Measurements from ENCODE around the gene GABARAP.

GABARAP gene

DNA sequence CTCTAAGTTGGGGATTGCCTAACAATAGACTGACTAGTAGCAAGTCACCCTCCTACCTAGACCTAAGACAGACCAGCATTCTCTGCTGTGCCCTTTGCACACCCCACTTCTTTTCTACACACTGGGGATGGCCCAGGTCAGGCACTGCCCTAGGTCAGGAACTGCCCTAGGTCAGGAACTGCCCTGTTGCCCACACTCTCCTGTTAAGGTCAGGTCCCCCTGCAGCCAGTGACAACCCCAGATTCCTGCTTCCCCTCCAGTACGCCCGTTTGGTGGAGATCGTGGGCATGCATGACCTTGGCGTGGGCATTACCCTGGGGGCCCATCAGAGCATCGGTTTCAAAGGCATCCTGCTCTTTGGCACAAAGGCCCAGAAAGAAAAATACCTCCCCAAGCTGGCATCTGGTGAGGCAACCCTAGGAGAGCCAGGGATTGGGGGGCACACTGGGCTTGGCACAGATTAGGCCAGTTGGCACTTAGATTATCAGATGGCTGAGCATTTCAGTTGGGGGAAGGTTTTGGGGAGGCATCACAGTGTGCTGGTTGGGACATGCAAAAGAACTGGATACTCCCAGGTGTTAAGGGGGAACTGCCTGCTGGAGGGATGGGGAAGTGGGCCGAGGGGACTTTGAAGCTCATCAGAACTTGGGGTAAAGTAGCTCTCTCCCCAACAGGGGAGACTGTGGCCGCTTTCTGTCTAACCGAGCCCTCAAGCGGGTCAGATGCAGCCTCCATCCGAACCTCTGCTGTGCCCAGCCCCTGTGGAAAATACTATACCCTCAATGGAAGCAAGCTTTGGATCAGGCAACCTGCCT, 20.8 kb downstream of the GABARAP start:
- no peak for DNase-seq

DNA sequence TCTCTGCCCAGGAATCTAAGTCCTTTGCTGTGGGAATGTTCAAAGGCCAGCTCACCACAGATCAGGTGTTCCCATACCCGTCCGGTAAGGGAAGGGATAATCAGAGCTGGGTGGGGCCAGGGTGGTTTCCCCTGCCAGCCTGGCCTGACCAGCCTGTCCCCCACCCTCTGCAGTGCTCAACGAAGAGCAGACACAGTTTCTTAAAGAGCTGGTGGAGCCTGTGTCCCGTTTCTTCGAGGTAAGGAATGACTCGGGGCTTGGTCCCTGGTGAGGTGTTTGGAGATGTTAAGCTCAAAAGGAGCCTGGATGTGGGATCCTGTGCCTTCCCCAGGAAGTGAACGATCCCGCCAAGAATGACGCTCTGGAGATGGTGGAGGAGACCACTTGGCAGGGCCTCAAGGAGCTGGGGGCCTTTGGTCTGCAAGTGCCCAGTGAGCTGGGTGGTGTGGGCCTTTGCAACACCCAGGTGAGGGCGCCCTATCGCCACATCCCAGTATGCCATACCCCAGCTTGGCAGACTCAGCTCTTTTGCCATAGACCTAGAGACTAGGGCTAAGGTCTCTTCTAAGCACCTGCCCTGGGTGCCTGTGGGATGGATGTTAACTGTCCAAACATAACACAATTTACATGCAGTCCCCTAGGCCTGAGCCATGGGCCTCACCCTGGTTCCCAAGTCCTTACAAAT, 21.5 kb downstream of the GABARAP start:
- peak; percentile 50 for DNase-seq

DNA sequence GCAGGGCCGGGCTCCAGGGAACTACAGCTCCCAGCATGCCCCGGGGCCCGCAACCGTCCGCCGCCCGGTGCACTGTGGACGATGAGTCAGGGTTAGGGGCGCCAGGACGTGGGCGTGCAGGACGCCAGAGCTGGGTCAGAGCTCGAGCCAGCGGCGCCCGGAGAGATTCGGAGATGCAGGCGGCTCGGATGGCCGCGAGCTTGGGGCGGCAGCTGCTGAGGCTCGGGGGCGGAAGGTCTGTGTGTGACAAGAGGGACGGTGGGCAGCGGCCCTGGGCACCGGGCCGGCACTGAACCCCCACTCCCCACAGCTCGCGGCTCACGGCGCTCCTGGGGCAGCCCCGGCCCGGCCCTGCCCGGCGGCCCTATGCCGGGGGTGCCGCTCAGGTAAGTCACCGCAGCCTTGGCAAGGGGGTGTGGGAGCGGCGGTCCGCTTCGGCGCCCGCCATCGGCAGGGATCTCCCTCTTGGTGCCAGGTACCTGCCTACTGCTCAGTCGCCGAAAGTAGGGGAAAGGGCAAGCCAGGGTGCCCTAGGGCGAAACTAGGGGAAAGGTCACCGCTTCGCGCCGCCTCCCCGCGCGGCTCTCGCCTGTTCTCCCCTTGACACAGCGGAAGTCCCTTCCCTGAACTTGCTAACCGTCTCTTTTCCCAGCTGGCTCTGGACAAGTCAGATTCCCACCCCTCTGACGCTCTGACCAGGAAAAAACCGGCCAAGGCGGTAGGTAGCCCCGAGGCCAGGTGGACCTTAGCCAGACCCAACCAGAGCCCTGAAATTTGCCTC, 22.2 kb downstream of the GABARAP start, which contains the start of the genes ACADVL and DLG4:
Gene ACADVL (plus strand): TSS at position 127 of the 781 bp plus-strand sequence. CDS start 47 bp downstream, at position 174.
Gene DLG4 (minus strand): TSS at position 25 of the 781 bp plus-strand sequence.
- DNase-seq, result peak; percentile 80

DNA sequence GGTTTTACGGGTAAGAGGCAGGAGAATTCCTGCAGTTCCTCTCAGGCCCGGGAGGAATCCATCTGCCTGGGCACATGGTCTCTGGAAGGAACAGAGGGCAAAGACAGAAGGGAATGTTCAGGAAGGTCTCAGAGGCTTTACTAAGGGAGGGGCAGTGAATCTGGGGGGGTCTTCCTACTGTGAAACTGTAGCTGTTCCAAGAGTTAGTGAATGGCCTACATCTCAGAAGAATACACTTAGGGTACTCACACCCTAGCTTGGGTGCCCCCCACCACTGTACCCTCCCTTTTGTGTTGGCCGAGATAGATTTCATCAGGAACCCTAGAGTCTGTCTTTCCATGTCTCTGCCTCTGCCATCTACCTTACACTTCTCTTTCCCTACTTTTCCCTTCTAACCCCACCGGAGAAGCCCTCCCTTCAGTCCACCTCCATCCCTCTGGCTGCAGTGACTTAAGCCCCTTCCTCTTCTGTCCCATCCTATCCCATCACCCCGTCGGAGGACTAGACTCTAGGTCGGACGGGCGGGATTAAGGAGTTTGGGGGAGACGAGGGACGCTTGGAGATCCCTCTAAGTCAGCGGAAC, 22.9 kb downstream of the GABARAP start:
- DNase-seq, result no peak

DNA sequence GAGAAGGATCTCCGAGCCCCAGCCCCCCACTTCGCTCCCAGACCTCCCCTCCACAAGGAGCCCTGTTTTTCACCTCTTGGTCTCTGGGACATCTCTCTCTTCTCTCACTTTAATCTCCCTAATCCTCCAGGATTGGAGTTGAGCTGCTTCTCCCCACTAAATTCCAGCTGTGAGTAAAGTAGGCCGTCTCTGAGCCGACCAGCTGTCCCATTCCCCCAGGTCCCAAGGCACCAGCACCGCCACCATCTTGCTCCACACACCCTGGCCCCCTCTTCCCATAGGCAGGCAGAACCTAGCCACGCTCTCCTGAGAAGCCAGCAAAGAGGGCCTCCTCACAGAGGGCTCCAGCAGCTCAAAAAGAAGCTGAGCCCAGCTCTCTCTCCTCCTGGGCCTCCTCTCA, 23.5 kb downstream of the GABARAP start:
- DNase-seq, result no peak

DNA sequence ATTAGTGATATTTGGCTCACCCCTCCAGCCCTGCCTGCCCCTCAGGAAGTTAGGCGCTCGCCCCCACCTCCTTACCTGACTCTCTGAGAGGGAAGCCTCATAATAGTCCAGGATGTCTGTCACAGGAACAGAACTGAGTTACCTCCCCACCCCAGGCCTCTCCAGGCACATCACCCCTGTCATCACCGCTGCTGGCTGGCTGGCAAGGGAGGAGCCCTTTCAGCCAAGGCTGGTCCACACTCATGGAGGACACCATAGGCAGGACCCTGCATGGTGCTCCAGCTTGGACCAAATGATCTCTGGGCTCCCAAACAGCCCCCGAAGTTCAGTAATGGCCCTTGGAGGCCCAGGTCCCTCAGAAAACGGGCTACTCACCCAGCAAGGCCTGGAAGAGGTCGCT, 24.1 kb downstream of the GABARAP start:
- DNase-seq, result no peak

DNA sequence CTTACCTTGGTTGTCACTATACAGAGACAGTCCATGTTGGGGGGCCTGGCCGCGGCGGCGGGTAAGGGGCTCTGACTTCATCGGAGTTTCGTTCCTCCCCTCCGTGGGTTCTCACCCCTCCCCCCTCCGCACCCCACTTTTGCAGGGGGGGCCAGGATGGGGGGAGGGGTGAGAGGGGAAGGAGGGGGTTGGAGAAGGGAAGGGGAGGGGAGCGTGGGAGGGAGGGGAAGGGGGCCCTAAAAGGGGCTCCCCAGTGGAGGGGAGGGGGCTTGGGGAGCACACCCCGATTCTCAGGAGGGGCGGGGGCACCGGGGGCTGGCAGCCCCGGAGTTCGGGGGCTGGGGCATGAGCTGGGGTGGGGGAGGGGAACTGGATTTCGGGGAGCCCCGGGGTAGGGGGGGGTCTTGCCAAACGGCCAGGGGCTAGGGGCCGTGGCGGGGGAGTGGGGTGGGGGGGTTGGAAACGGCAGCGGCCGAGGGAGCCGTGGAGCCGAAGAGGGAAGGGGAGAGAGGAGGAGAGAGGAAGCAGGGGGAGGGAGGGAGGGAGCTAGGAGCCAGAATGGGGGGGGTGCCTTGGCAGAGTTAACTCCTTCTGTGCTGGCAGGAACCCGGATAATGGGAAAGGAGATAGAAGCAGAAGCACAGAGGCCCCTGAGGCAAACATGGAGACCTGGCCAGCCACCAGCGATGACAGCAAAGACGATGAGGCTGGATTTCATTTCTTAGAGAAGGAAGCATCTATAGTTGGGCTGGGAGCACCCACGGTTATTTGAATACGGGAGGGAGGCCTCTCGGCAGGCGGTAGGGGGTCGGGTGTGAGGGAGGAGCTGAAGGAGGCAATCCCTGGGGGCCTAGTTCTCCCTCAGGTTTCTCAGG, 24.9 kb downstream of the GABARAP start:
- peak; percentile 57 for DNase-seq

DNA sequence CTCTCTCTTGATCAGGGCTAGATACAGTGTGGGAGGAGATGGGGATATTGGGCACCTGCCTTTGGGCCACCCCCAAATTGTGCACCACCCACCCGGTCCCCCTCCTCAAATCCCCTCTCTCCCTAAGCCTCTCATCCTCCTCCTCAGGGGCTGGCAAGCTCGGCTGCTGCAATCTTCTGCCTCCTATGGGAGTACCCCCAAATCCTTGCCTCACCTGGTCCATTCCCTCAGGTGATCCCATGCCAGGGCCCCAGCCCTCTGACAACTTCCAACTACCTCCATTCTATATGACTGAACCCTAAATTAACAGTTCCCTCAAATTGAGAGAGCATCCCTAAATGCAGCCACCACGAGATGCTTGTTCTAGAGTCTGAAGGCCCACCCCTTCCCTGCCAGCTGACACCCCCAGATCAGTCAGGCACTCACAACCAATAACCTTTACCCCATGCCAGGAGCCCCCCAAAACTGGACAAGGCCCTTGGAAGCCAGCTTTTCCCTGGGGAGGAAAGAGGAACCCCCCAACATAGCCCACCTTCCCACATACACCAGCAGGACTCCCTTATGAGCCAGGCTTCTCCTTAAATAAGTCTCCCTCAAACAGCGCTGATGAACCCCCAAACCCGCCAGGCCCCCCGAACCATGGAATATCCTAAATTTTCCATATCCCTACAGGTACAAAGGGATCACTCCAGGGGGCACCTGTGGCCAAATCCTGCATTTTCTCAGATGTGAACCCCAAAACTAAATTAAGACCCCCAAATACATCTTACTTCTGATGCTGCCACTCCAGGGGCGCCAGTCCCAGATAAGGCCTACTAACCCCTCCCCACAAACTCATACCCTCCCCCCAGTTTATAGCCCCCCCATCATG, 25.8 kb downstream of the GABARAP start:
- DNase-seq, result no peak

DNA sequence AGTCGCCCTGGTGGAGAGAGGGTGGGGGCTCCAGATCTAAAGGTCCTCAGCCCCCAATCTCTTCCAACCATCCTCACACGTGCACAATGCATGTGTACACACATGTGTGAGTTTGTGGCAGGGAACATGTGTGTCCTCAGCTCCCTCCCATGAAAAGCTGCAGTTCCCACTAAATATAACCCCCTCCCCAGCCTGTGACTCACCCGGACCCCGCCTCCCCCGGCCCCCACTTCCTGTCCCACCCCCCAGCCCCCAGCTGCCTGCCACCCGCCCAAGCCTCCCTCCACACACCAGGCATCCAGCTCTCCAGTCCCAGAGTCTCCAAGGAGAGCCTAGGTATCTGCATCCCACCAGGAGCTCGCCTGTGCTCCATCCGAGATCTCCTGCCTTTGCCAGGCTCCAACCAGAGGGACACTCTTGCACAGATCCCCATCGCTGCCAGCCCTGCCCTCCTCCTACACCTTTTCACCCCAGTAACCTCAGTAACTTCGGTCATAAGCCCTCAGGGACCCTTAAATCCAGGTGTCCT, 26.5 kb downstream of the GABARAP start:
- no peak for DNase-seq

DNA sequence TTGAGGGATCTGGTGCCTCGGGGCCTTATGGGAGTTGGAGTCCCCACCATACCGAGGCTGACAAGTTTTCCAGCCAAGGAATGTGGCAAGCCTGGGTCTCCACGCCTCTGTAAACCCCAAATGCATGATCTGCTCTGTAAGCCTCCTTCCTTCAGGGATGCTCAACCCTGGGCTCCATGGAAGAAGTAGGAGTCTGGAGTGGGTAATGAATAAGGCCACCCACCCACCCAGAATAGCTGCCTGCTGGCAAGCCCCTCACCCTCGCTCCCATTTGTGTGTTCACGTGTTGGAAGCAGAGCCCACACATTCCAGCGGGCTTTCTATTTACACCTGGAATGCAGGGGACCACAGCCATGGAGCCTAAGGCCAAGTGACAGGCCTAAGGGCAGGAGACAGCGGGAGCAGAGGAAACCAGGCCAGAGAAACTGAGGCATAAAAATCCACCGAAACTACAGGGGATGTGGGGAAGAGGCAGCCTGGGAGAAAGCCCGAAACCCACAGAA, 27.1 kb downstream of the GABARAP start:
- peak; percentile 89 for DNase-seq

DNA sequence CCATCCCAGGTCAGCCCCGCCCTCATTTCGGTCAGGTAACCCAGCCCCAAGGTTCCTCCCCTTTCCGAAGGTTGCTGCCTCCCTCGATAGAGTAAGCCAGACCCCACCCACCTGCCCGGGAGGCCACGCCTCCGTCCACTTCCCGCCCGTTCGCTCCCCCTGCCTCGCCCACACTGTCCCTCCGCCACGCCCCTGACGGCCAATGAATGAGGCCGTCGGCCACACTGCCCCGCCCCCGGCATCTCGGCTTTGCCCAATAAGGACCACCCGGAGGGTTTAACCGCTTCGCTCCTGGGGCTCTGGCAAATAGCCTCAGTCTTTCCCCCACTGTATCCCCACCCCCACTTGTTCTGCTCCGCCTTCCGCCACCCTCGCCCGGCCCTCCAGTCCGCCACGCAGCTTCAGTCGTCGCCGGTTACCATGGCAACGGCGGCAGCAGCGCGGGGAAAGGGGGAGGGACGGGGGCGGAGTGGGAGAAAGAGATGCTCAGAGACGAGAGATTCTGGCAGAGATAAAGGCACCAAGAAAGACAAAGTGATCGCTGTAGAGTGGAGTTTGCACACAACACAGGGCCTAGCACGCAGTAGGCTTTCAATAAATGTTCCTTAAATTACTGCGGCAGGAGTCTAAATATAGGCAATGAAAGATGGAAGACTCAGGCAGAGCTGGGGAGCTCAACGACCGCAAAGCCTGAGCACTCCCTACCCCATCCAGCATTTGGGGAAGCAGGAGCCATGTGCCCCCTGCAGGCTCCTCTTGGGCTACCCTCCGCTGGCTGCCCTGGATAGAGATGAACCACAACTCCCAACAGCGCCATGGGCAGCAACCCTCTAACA, 27.7 kb downstream of the GABARAP start:
- peak; percentile 91 for DNase-seq

DNA sequence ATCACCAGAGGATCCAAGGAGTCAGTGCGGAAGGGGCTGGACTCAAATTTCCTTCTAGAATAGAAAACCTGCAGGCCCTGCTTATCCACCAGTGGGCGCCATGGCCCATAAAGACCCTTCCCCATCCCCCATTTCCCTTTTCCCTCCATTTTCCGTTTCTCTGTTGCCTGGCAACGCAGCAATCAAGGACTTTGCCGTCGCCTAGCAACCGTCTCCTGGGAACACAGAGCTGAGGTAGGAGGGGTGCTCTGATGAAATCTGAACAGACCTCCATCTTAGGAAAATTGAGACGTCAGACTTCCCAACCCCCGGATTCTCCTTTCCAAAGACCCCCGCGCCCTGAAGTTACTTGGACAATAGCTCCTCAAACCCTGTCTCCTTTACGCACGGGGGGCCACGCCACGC, 28.4 kb downstream of the GABARAP start:
- peak; percentile 34 for DNase-seq

DNA sequence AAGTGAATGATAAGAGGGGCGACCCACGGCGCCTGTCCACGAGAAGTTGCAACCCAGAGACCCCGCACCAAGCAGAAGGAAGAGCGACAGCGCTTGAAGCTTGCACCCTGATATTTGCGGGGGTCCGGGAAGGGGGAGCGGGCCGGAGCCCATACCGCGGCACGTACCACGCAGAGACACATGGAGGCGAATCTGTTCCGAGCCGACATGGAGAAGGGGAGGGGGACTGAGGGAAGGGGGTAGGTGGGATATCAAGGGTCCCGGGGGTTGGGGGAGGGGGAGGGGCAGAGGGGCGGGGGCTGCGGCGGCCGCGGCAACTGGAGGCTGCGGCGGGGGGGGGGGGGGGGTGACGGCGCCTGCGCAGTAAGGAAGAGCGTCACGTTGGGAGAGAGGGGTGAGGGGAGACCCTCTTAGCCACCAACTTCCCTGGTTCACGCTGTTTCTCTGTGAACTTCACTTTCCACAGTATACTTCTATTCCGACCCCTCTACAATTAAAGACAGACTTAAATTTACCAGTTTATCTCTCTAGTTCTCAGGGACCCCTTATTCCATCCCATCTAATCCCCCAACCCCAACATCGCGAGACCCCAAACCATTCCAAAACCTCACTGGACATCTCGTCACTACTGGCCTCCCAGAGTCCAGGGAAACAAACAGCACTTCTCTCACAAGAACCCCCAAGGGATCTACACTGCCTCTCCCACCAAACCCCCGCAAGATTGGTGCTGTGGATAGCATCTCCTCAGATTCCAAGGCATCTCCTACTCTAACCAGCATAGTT, 30.6 kb downstream of the GABARAP start:
- DNase-seq, result no peak

DNA sequence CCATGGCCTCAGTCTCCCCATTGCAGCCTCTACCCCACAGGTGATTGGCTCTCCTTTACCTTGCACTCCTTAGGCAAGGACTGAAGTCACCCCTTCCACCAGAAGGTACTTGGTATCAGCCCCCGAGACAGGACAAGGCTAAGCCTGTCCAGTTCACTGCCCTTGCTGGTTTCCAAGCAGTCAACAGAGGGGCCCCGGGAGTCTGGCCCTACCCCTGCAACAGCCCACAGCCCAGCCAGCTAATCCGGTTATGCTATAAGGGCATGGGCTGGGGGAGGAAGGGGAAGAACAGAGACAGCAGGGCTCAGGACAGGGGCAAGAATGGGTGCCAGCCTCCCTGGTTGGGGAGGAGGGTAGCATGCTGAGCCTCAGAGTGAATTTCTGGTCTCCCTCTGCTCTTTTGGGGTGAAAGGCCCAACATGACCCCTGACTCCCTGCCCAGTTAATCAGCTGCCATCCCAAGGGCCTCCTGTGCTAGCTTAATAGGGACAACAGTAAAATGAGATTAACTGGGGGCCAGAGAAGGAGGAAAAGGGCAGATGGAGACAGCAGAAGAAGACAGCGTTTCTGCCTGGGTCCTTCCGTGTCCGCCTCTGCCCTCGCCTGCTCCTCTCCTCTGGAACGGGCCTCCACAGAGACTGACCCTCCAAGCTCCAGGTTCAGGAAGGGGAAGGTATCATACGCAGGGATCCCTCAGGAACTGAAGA, 33.3 kb downstream of the GABARAP start:
- no peak for DNase-seq

DNA sequence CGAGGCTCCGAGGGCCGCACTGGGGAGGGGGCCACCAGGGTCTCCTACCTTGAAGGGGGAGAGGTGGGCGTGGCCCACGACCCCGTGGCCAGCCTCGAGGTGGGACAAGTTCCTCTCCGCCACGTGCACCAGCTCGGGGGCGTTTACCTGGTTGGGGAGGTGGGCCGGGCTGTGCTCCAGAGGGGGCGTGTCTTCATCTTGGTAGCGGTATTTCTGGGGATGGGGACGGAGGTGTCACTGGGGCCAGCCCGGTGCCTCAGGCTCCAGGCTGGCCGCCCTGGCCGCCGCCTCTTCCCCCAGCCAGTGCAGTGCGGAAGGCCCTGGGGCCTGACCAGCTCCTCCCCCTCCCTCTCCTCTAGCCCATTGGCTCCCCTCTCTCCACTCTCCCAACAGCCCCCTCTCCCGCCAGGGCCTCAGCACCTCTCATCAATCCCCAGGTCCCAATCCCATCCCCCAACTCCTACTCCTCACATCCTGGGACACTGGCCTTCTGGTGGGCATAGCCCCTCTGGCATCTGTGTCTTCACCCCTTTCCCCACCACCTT, 34.1 kb downstream of the GABARAP start:
- DNase-seq, result no peak

DNA sequence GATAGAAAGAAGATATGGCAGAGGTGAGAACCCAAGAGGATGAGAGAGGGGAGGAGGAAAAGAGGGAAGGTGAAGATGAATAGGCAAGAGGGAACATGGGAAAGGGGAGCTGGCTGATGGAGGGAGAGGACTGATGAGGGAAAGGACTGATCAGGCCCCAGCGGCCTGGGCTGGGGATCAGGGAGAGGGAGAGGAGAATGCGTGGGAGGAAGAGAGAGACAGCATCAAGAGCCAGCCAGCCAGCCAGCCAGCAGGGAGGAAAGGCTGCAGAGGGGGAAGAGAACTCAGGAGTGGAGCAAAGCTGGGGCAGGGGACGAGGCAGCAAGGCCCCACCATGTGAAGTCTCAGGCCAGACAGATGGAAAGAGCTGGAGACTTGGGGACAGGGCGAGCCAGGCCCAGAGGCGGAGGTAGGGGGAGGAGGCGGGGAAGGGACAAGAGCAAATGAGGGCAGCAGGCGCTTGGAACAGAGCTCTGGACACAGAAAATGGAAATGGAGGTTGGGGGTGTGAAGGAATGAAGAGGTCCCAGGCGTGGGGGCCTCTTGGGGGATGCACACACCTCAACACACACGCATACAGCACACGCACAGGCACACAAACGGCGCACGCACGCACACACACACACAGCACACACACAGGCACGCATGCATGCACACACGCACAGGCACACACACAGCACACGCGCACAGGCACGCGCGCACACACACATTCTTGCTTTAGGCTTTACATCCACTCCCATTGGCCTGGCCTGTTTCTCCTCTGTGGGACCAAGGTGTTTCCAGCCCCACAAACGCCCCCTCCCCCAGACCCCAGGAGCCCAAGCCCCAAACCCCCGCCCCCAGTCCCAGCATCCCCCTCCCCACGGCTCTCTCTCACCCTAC, 34.9 kb downstream of the GABARAP start:
- DNase-seq, result no peak

DNA sequence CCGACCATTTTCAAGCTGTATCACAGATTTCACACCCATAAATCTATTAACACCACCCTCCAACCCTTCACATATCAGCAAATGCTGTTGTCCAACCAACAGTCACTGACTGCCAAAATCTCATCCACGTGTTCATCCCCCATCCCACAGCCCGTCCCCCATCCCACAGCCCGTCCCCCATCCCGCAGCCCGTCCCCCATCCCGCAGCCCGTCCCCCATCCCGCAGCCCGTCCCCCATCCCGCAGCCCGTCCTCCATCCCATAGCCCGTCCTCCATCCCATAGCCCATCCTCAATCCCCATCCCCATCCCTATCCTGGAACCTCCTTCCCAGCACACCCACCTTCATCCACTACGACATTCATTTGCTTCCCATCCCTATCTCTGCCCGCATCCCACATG, 36.7 kb downstream of the GABARAP start:
- no peak for DNase-seq

All from kidney glomerular epithelial cell (primary cell).